HUES6 (cell line): ENCODE results near the gene TTC9.

Experiments used
- H3K27ac ChIP-seq: 2 replicates; pipeline ENCODE4 v1.7.0; 2013; ENCODE audit warnings: low read depth, mild to moderate bottlenecking, low read length, inconsistent platforms
- H3K27me3 ChIP-seq: 2 replicates; pipeline ENCODE4 v1.6.1; 2013; ENCODE audit warnings: low read length; ENCODE audit not compliant: control insufficient read depth, insufficient read depth
- H3K36me3 ChIP-seq: 2 replicates; pipeline ENCODE4 v1.6.1; 2013; ENCODE audit warnings: low read length; ENCODE audit not compliant: control insufficient read depth, insufficient read depth
- H3K4me1 ChIP-seq: 2 replicates; pipeline ENCODE4 v1.6.1; 2013; ENCODE audit warnings: low read length; ENCODE audit not compliant: control insufficient read depth, insufficient read depth
- H3K4me3 ChIP-seq: 2 replicates; pipeline ENCODE4 v1.5.1; 2013; ENCODE audit warnings: low read depth, low read length
- H3K9ac ChIP-seq: one replicate; pipeline ENCODE4 v1.6.1; 2013; ENCODE audit warnings: mild to moderate bottlenecking, low read length
- H3K9me3 ChIP-seq: 2 replicates; pipeline ENCODE4 v1.6.1; 2013; ENCODE audit warnings: low read depth, low read length; ENCODE audit not compliant: control insufficient read depth, insufficient read depth

The TTC9 gene

GRCh38 chr14:70662080-70662479, 20.4 kb downstream of the TTC9 start:
- no peak overlapping the region for H3K4me3 ChIP-seq
- H3K4me1 ChIP-seq, result peaks cover 37% of the 10 kb centered on the region
- H3K9ac ChIP-seq, result no peak overlapping the region
- no peaks in the 10 kb centered on the region for H3K9me3 ChIP-seq
- H3K27me3 ChIP-seq, result no peaks in the 10 kb centered on the region
- no peaks in the 10 kb centered on the region; the same call in 1 of the 2 replicates for H3K36me3 ChIP-seq
- no peak overlapping the region for H3K27ac ChIP-seq

- Histone ChIP-seq H3K27me3 (no peaks in the 10 kb centered on the region), H3K9me3 (no peaks in the 10 kb centered on the region), H3K4me1 (peaks cover 37% of the 10 kb centered on the region), H3K27ac (no peak overlapping the region), H3K4me3 (no peak overlapping the region), H3K36me3 (peaks cover 4% of the 10 kb centered on the region; the same call in 1 of the 2 replicates), H3K9ac (no peak overlapping the region)
Observed at GRCh38 chr14:70662816-70663215, 21.1 kb downstream of the TTC9 start.

- no peak overlapping the region for H3K4me3 ChIP-seq
- H3K9me3 ChIP-seq, result no peaks in the 10 kb centered on the region
- peaks cover 8% of the 10 kb centered on the region for H3K36me3 ChIP-seq
- no peak overlapping the region for H3K9ac ChIP-seq
- no peaks in the 10 kb centered on the region for H3K27me3 ChIP-seq
- H3K27ac ChIP-seq, result no peak overlapping the region
- H3K4me1 ChIP-seq, result peaks cover 36% of the 10 kb centered on the region
Observed at GRCh38 chr14:70663707-70664179, 22.0 kb downstream of the TTC9 start.

- Histone ChIP-seq H3K9ac (peak overlapping the region; percentile 34), H3K27ac (no peak overlapping the region), H3K27me3 (no peaks in the 10 kb centered on the region), H3K9me3 (no peaks in the 10 kb centered on the region), H3K36me3 (peaks cover 10% of the 10 kb centered on the region), H3K4me1 (peaks cover 28% of the 10 kb centered on the region), H3K4me3 (no peak overlapping the region)
Observed at GRCh38 chr14:70664698-70665447, 23.2 kb downstream of the TTC9 start.

GRCh38 chr14:70665448-70666360, 24.0 kb downstream of the TTC9 start:
- H3K9ac ChIP-seq, result peak overlapping the region; percentile 34

GRCh38 chr14:70666361-70666686, 24.6 kb downstream of the TTC9 start:
- Histone ChIP-seq H3K4me3 (no peak overlapping the region), H3K9ac (no peak overlapping the region), H3K36me3 (peaks cover 24% of the 10 kb centered on the region), H3K27ac (no peak overlapping the region), H3K9me3 (no peaks in the 10 kb centered on the region), H3K4me1 (peaks cover 24% of the 10 kb centered on the region), H3K27me3 (no peaks in the 10 kb centered on the region)

More at GRCh38 chr14:70665448-70666360, 24.0 kb downstream of the TTC9 start:
- H3K27me3 ChIP-seq, result no peaks in the 10 kb centered on the region
- H3K4me3 ChIP-seq, result no peak overlapping the region
- peaks cover 28% of the 10 kb centered on the region for H3K4me1 ChIP-seq
- H3K36me3 ChIP-seq, result peaks cover 18% of the 10 kb centered on the region
- H3K27ac ChIP-seq, result no peak overlapping the region
- no peaks in the 10 kb centered on the region for H3K9me3 ChIP-seq

- H3K4me3 ChIP-seq, result no peak overlapping the region
- H3K9me3 ChIP-seq, result no peaks in the 10 kb centered on the region
- H3K27me3 ChIP-seq, result no peaks in the 10 kb centered on the region
- H3K4me1 ChIP-seq, result peaks cover 6% of the 10 kb centered on the region; the same call in 1 of the 2 replicates
- H3K36me3 ChIP-seq, result peaks cover 37% of the 10 kb centered on the region
- H3K27ac ChIP-seq, result no peak overlapping the region
- no peak overlapping the region for H3K9ac ChIP-seq
Observed at GRCh38 chr14:70670992-70671651, 29.4 kb downstream of the TTC9 start.

GRCh38 chr14:70671652-70672644, 30.2 kb downstream of the TTC9 start:
- no peaks in the 10 kb centered on the region for H3K9me3 ChIP-seq
- no peak overlapping the region for H3K9ac ChIP-seq
- no peaks in the 10 kb centered on the region for H3K27me3 ChIP-seq
- no peak overlapping the region for H3K4me3 ChIP-seq
- peaks cover 37% of the 10 kb centered on the region for H3K36me3 ChIP-seq
- no peaks in the 10 kb centered on the region for H3K4me1 ChIP-seq
- no peak overlapping the region for H3K27ac ChIP-seq

- no peak overlapping the region for H3K4me3 ChIP-seq
- H3K9me3 ChIP-seq, result no peaks in the 10 kb centered on the region
- no peaks in the 10 kb centered on the region for H3K4me1 ChIP-seq
- no peak overlapping the region for H3K9ac ChIP-seq
- H3K36me3 ChIP-seq, result peaks cover 5% of the 10 kb centered on the region; the same call in 1 of the 2 replicates
- no peak overlapping the region for H3K27ac ChIP-seq
- H3K27me3 ChIP-seq, result no peaks in the 10 kb centered on the region
Observed at GRCh38 chr14:70677341-70677740, 35.6 kb downstream of the TTC9 start.

GRCh38 chr14:70680748-70681147, 39.0 kb downstream of the TTC9 start:
- no peaks in the 10 kb centered on the region for H3K9me3 ChIP-seq
- H3K27ac ChIP-seq, result no peak overlapping the region
- H3K4me3 ChIP-seq, result no peak overlapping the region
- H3K36me3 ChIP-seq, result no peaks in the 10 kb centered on the region
- H3K27me3 ChIP-seq, result no peaks in the 10 kb centered on the region
- peaks cover 3% of the 10 kb centered on the region; the same call in 1 of the 2 replicates for H3K4me1 ChIP-seq
- H3K9ac ChIP-seq, result no peak overlapping the region
